K562 (cell line): ENCODE results near the gene KNSTRN. TPM values are rescaled to one million over a fixed set of nuclear protein-coding genes. Genes with fewer than 3 reads are reported as not detected.

Source experiments
- EP400 ChIP-seq: fragments of 450-650 bp; IDR thresholded peaks from 2 replicates; pipeline ENCODE4 v1.6.1; 2017; ENCODE audit warnings: antibody characterized with exemption, mild to moderate bottlenecking, moderate library complexity
- ZNF384 ChIP-seq: IDR thresholded peaks from 2 replicates; pipeline ENCODE4 v1.6.1; 2012; ENCODE audit warnings: low read depth, low read length, improper control_type of control experiment
- polyA plus RNA-seq, 8 experiments: library from polyadenylated mRNA; depleted of rRNA in 4 of 8; stranded (reverse) in 5 of 8; unstranded in 3 of 8; fragments of >200 nt; fragmentation: Nextera tagmentation in 2 of 8; fragmentation: Illumina TruSeq in 1 of 8; extraction: Ambion mirVana in 2 of 8; extraction: Trizol in 1 of 8; gene quantifications; 2 replicates each; pipeline versions ENCODE4 v1.2.1 to v1.2.3, GENCODE V29; 2011 to 2014; ENCODE audit warnings: inconsistent platforms in 1 of 8, missing spikeins in 1 of 8
- total RNA-seq, 7 experiments: library from RNA; depleted of rRNA in 6 of 7; stranded (reverse); fragments of >200 nt in 6 of 7; fragmentation: Illumina TruSeq in 2 of 7; extraction: Trizol in 2 of 7; gene quantifications; 2 replicates each; pipeline versions ENCODE4 v1.2.1 to v1.2.3, GENCODE V29; 2011 to 2021; ENCODE audit warnings: low replicate concordance in 1 of 7
- TF ChIP-seq, protein P1 (sequence below), 2 experiments: fragments of 450-650 bp; formaldehyde crosslinking in 1 of 2; IDR thresholded peaks; 2 replicates each; pipeline versions ENCODE4 v1.4.0 to v1.6.1; 2014 to 2020; ENCODE audit warnings: mild to moderate bottlenecking in 2 of 2, borderline replicate concordance in 1 of 2, low read depth in 1 of 2
- TF ChIP-seq, protein P2 (sequence below): sonication (generic); formaldehyde crosslinking; IDR thresholded peaks from 2 replicates; pipeline ENCODE4 v1.8.0; 2022; ENCODE audit warnings: mild to moderate bottlenecking, missing genetic modification reagents
- TF ChIP-seq, protein P3 (sequence below): fragments of 450-650 bp; IDR thresholded peaks from 2 replicates; pipeline ENCODE4 v1.6.1; 2017; ENCODE audit warnings: antibody characterized with exemption, mild to moderate bottlenecking
- TF ChIP-seq, protein P4 (sequence below): sonication (generic); formaldehyde crosslinking; IDR thresholded peaks from 2 replicates; pipeline ENCODE4 v1.9.0; 2022; ENCODE audit warnings: mild to moderate bottlenecking, missing genetic modification reagents

The KNSTRN gene
- total and polyA plus RNA-seq, 9 of the 15 experiments (the other 6 are each of a cell fraction or from before 2014, with no cell fraction given), result 48.7 to 88.2 (median 66.3) TPM

DNA sequence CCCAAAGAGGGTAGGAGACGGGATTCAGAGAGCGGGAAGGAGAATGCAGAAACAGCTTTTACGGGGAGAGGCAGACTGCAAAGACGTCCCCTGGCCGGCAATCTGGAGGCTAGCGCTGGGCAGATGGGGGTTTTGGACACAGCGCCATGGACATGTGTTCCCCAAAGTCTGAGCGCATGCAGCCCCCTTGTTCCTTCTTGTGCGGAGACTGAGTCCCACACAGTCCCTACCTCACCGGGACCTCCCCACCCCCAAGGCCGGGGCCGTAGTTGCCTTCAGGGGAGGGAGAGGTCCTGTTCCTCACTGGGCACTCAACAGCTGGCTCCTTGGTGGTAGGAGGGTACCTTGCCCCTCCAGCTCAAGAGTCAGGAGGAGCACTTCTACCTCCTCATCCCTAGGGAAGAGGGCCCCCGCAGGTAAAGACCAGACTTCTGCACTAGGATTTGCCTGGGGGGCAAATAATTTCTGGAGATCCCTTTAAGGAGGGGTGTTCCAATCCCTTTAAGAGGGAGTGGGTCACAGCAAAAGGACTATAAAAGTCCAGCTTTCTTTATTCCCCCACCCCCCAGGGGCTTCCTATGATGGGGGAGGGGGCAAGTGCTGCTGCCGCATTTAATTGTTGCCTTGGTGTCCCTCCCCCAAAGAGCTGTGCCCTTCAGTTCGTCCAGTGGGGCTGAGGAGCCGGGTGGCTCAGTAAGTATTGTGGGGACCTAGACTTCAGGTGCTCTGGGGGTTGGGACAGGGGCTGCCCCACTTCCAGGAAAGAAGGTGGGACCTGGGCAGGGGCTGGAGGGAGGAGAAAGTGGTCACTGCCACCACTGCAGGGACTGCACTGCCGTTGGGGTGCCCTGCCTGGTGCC lies 54.6 kb downstream of the KNSTRN start (continued):
- TF ChIP-seq, protein P1, sequence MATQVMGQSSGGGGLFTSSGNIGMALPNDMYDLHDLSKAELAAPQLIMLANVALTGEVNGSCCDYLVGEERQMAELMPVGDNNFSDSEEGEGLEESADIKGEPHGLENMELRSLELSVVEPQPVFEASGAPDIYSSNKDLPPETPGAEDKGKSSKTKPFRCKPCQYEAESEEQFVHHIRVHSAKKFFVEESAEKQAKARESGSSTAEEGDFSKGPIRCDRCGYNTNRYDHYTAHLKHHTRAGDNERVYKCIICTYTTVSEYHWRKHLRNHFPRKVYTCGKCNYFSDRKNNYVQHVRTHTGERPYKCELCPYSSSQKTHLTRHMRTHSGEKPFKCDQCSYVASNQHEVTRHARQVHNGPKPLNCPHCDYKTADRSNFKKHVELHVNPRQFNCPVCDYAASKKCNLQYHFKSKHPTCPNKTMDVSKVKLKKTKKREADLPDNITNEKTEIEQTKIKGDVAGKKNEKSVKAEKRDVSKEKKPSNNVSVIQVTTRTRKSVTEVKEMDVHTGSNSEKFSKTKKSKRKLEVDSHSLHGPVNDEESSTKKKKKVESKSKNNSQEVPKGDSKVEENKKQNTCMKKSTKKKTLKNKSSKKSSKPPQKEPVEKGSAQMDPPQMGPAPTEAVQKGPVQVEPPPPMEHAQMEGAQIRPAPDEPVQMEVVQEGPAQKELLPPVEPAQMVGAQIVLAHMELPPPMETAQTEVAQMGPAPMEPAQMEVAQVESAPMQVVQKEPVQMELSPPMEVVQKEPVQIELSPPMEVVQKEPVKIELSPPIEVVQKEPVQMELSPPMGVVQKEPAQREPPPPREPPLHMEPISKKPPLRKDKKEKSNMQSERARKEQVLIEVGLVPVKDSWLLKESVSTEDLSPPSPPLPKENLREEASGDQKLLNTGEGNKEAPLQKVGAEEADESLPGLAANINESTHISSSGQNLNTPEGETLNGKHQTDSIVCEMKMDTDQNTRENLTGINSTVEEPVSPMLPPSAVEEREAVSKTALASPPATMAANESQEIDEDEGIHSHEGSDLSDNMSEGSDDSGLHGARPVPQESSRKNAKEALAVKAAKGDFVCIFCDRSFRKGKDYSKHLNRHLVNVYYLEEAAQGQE (IDR thresholded peaks at IDR 0.05; ENCODE audit: borderline replicate concordance), result peak; percentile 25; the same call in 1 of the 2 replicates
- TF ChIP-seq, protein P1 (CRISPR knock-in tag; IDR thresholded peaks at IDR 0.05; ENCODE audit: low read depth), result no peak
- TF ChIP-seq ZNF384, result no peak
- TF ChIP-seq, protein P2, sequence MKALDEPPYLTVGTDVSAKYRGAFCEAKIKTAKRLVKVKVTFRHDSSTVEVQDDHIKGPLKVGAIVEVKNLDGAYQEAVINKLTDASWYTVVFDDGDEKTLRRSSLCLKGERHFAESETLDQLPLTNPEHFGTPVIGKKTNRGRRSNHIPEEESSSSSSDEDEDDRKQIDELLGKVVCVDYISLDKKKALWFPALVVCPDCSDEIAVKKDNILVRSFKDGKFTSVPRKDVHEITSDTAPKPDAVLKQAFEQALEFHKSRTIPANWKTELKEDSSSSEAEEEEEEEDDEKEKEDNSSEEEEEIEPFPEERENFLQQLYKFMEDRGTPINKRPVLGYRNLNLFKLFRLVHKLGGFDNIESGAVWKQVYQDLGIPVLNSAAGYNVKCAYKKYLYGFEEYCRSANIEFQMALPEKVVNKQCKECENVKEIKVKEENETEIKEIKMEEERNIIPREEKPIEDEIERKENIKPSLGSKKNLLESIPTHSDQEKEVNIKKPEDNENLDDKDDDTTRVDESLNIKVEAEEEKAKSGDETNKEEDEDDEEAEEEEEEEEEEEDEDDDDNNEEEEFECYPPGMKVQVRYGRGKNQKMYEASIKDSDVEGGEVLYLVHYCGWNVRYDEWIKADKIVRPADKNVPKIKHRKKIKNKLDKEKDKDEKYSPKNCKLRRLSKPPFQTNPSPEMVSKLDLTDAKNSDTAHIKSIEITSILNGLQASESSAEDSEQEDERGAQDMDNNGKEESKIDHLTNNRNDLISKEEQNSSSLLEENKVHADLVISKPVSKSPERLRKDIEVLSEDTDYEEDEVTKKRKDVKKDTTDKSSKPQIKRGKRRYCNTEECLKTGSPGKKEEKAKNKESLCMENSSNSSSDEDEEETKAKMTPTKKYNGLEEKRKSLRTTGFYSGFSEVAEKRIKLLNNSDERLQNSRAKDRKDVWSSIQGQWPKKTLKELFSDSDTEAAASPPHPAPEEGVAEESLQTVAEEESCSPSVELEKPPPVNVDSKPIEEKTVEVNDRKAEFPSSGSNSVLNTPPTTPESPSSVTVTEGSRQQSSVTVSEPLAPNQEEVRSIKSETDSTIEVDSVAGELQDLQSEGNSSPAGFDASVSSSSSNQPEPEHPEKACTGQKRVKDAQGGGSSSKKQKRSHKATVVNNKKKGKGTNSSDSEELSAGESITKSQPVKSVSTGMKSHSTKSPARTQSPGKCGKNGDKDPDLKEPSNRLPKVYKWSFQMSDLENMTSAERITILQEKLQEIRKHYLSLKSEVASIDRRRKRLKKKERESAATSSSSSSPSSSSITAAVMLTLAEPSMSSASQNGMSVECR, result 0 out of 2 replicates have a peak, but pooled peaks have one; percentile 8
- 0 out of 2 replicates have a peak, but pooled peaks have one; percentile 1 for TF ChIP-seq EP400
- TF ChIP-seq, protein P3, sequence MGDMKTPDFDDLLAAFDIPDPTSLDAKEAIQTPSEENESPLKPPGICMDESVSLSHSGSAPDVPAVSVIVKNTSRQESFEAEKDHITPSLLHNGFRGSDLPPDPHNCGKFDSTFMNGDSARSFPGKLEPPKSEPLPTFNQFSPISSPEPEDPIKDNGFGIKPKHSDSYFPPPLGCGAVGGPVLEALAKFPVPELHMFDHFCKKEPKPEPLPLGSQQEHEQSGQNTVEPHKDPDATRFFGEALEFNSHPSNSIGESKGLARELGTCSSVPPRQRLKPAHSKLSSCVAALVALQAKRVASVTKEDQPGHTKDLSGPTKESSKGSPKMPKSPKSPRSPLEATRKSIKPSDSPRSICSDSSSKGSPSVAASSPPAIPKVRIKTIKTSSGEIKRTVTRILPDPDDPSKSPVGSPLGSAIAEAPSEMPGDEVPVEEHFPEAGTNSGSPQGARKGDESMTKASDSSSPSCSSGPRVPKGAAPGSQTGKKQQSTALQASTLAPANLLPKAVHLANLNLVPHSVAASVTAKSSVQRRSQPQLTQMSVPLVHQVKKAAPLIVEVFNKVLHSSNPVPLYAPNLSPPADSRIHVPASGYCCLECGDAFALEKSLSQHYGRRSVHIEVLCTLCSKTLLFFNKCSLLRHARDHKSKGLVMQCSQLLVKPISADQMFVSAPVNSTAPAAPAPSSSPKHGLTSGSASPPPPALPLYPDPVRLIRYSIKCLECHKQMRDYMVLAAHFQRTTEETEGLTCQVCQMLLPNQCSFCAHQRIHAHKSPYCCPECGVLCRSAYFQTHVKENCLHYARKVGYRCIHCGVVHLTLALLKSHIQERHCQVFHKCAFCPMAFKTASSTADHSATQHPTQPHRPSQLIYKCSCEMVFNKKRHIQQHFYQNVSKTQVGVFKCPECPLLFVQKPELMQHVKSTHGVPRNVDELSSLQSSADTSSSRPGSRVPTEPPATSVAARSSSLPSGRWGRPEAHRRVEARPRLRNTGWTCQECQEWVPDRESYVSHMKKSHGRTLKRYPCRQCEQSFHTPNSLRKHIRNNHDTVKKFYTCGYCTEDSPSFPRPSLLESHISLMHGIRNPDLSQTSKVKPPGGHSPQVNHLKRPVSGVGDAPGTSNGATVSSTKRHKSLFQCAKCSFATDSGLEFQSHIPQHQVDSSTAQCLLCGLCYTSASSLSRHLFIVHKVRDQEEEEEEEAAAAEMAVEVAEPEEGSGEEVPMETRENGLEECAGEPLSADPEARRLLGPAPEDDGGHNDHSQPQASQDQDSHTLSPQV, result peak; percentile 65; the same call in 1 of the 2 replicates
- TF ChIP-seq, protein P4, sequence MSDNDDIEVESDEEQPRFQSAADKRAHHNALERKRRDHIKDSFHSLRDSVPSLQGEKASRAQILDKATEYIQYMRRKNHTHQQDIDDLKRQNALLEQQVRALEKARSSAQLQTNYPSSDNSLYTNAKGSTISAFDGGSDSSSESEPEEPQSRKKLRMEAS (CRISPR knock-in tag), result peak; percentile 31; the same call in 1 of the 2 replicates
